Parathyroid adenoma (tissue), 2 donors: Measurements from ENCODE around the gene CLSTN3.

Source experiments
- H2AFZ ChIP-seq: fragments of 300-600 bp; sonication (generic); one replicate; pipeline ENCODE4 v1.7.0; 2017; ENCODE audit warnings: antibody characterized with exemption, mild to moderate bottlenecking
- H3K27ac ChIP-seq: fragments of 300-600 bp; sonication (generic); one replicate; pipeline ENCODE4 v1.7.0; 2017
- H3K27me3 ChIP-seq: fragments of 300-600 bp; sonication (generic); one replicate; pipeline ENCODE4 v1.7.0; 2017; ENCODE audit warnings: low read length; ENCODE audit not compliant: control insufficient read depth, insufficient read depth
- H3K36me3 ChIP-seq: fragments of 300-600 bp; sonication (generic); one replicate; pipeline ENCODE4 v1.7.0; 2017; ENCODE audit warnings: low read length; ENCODE audit not compliant: control insufficient read depth, insufficient read depth
- H3K4me1 ChIP-seq: fragments of 300-600 bp; sonication (generic); one replicate; pipeline ENCODE4 v1.7.0; 2017; ENCODE audit warnings: control low read depth
- H3K4me2 ChIP-seq: fragments of 300-600 bp; sonication (generic); one replicate; pipeline ENCODE4 v1.7.0; 2017; ENCODE audit warnings: low read length
- H3K4me3 ChIP-seq: fragments of 300-600 bp; sonication (generic); one replicate; pipeline ENCODE4 v1.7.0; 2017; ENCODE audit warnings: low read depth, low read length
- H3K79me2 ChIP-seq: fragments of 300-600 bp; sonication (generic); one replicate; pipeline ENCODE4 v1.7.0; 2017; ENCODE audit warnings: control low read depth
- H3K9ac ChIP-seq: fragments of 300-600 bp; sonication (generic); one replicate; pipeline ENCODE4 v1.7.0; 2017; ENCODE audit warnings: mild to moderate bottlenecking
- H3K9me3 ChIP-seq: fragments of 300-600 bp; sonication (generic); one replicate; pipeline ENCODE4 v1.7.0; 2017; ENCODE audit warnings: low read length; ENCODE audit not compliant: control insufficient read depth
- TF ChIP-seq, protein P1 (sequence below): fragments of 300-600 bp; sonication (generic); IDR thresholded peaks from one replicate; pipeline ENCODE4 v1.7.0; 2017; ENCODE audit warnings: antibody characterized with exemption, mild to moderate bottlenecking
- donor health status: primary hyperparathyroidism.

CLSTN3 gene

DNA sequence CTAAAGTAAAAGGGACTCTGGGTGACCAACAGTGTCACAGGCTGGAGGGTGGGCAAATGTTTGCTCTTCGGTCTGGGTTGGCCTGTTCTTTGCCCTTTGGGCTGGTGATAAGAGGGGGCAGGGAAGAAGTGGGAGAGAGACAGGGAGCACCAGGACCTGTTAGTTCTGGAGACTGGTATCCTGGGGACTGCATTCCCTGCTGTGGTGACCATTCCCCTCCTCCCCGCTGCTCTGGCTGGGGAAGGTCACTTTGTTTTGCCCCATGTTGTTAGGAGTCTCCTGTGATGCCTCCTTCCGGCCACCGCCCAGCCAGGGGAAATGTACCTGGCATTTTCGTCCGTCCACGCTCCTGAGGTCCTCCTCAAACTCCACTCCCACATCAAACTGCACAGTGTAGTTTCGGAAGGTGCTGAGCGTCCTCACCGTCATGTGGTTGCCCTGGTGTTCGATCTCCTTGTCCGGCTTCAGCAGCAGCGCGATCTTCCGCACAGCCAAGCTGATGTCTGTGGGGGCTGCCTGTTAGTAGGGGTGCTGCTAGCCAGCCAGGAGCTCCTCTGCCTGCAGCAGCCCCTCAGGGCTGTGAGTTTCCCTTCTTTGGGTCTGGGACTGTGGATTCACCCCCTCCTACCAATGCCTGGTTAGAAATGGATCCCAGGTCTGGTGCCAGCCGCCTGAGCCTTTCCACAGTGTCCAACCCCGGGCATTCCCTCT is 2.1 kb upstream of the CLSTN3 start:
- Histone ChIP-seq H3K4me2 (peak overlapping the region; percentile 31), H3K4me3 (peak overlapping the region; percentile 42), H3K79me2 (no peaks in the 10 kb centered on the region), H3K27me3 (no peaks in the 10 kb centered on the region), H3K9ac (no peak overlapping the region), H3K9me3 (no peaks in the 10 kb centered on the region), H2AFZ (no peak overlapping the region), H3K36me3 (no peaks in the 10 kb centered on the region), H3K4me1 (peaks cover 8% of the 10 kb centered on the region), H3K27ac (no peak overlapping the region)
- TF ChIP-seq, protein P1, sequence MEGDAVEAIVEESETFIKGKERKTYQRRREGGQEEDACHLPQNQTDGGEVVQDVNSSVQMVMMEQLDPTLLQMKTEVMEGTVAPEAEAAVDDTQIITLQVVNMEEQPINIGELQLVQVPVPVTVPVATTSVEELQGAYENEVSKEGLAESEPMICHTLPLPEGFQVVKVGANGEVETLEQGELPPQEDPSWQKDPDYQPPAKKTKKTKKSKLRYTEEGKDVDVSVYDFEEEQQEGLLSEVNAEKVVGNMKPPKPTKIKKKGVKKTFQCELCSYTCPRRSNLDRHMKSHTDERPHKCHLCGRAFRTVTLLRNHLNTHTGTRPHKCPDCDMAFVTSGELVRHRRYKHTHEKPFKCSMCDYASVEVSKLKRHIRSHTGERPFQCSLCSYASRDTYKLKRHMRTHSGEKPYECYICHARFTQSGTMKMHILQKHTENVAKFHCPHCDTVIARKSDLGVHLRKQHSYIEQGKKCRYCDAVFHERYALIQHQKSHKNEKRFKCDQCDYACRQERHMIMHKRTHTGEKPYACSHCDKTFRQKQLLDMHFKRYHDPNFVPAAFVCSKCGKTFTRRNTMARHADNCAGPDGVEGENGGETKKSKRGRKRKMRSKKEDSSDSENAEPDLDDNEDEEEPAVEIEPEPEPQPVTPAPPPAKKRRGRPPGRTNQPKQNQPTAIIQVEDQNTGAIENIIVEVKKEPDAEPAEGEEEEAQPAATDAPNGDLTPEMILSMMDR: no peak

DNA sequence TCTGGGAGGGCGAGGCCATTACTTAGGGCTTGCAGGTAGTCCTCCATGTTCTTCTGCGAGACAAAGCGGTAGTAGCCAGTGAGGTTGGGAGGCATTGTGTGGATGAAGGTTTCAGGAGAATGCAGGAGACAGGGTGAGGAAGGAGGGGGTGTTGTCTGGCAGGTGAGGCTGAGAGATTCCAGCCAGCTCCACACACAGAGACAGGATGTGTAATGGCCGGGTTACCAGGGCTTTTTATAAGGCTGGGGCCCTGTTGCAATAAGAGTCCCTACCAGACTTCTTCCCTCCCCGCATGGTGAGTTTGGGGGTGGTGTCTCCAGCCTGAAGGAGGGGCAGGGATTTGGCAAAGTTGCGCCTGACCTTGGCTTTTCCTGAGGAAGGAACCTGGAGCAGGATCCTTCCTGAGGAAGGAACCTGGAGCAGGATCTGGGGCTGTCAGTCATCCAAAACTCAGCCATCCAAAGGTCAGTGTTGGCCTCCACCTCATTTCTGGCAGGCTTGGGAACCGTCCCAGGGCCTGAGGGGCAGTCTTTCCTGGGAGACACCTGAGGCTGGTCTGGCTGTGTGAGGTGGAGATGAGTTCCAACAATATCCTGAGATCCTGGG is 1.4 kb upstream of the CLSTN3 start, which contains the start of gene RBP5:
Gene RBP5 (minus strand): TSS at position 209 of the 606 bp plus-strand sequence. CDS start 114 bp downstream, at position 95.
- peak within 1 kb of the TSS; percentile 84 for H2AFZ ChIP-seq
- H3K79me2 ChIP-seq: no peaks in the 10 kb centered on the region
- peaks cover 5% of the 10 kb centered on the region for H3K4me1 ChIP-seq
- H3K4me2 ChIP-seq: peak within 1 kb of the TSS; percentile 100
- H3K36me3 ChIP-seq: no peaks in the 10 kb centered on the region
- peak within 1 kb of the TSS; percentile 90 for H3K4me3 ChIP-seq
- peak within 1 kb of the TSS; percentile 63 for H3K9ac ChIP-seq
- TF ChIP-seq, protein P1: no peak
- H3K27ac ChIP-seq: peak within 1 kb of the TSS; percentile 83
- H3K27me3 ChIP-seq: no peaks in the 10 kb centered on the region
- no peaks in the 10 kb centered on the region for H3K9me3 ChIP-seq

DNA sequence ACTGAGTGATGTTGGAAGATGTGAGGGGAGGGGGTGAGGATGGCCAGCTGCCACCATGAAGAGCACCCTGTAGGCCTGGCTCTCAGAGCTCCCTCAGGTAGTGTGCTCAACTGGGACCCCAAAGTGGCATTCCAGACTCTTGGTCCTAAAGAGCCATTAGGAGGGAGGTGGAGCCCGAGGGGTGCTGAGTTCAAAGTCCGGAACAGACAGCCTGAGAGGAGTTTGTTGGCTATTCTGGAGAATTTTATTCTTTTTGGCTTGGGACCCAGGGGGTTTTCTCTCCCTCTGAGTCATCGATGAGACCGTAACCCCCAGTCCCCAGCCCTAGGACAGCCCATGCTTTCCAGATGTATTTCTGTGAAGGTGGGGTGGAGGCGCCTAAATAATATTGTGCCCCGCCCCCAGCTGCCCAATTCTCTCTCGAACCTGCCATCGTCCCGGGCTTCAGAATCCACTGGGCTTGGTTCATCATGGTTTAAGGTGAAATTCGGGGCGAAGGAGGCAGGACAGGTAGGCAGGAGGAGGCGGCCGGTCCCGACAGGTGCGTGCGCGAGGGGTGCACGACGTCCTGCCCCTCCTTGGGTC is 792 bp upstream of the CLSTN3 start:
- Histone ChIP-seq H3K27ac (peak overlapping the region; percentile 83), H3K9me3 (no peaks in the 10 kb centered on the region), H3K36me3 (no peaks in the 10 kb centered on the region), H3K4me3 (peak overlapping the region; percentile 90), H3K4me1 (peaks cover 5% of the 10 kb centered on the region), H2AFZ (peak overlapping the region; percentile 84), H3K9ac (peak overlapping the region; percentile 63), H3K27me3 (no peaks in the 10 kb centered on the region), H3K79me2 (no peaks in the 10 kb centered on the region), H3K4me2 (peak overlapping the region; percentile 100)
- TF ChIP-seq, protein P1: no peak

DNA sequence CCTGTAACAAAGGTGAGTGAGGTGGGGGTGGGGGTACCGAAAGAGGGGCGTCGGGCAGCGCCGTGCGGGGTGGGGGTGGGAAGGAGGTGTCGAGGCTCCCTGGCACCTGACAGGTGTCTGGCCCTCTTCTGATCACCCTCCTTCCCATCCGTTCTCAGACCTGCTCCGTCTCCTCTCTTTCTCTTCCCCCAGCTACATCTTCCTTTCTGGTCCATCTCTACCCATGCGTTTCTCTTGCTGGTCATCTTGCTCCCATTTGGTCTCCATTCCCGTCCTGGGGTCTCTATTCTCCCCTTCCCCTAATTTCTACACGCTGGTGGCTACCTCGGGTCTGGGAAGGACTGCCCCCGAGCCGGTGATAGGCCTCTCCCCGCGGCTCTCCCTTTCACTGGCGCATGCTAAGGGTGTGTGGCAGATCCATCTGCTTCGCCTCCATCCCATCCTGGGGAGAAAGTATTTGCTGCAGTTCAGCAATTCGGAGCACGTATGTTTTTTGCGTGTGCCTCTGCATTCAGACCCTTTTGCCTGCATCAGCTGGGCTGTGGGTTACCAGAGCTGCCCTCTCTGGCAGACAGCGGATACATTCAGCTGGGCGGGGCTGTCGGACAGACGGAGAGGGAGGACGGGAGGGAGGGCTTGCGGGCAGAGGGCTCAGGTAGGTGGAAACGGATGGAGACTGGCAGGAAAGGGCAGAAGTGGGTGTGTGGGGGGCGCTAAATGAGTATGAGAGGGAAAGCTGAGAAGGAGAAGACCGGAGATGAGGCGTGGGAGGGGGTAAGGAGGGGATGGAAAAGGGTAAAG is 730 bp downstream of the CLSTN3 start:
- peak overlapping the region; percentile 63 for H3K9ac ChIP-seq
- TF ChIP-seq, protein P1: no peak
- no peaks in the 10 kb centered on the region for H3K27me3 ChIP-seq
- peaks cover 5% of the 10 kb centered on the region for H3K4me1 ChIP-seq
- H3K36me3 ChIP-seq: no peaks in the 10 kb centered on the region
- peak overlapping the region; percentile 100 for H3K4me2 ChIP-seq
- H3K4me3 ChIP-seq: peak overlapping the region; percentile 90
- peak overlapping the region; percentile 84 for H2AFZ ChIP-seq
- H3K27ac ChIP-seq: peak overlapping the region; percentile 83
- H3K79me2 ChIP-seq: no peaks in the 10 kb centered on the region
- H3K9me3 ChIP-seq: no peaks in the 10 kb centered on the region
